HG03196 (cell line): ENCODE results near the gene SNX14.
A peak's percentile ranks its signal among the peaks of the same experiment; 100 is the strongest.

Source experiments
- ATAC-seq: cut with Tn5 transposase; IDR thresholded peaks from one replicate; pipeline ENCODE4 v1.9.1; 2021; ENCODE audit not compliant: unreplicated experiment

Gene SNX14

GRCh38 chr6:85465762-85466161, 127.9 kb downstream of the SNX14 start:
- no peak for ATAC-seq

- ATAC-seq, result no peak
Observed at GRCh38 chr6:85464722-85465150, 128.9 kb downstream of the SNX14 start.

DNA sequence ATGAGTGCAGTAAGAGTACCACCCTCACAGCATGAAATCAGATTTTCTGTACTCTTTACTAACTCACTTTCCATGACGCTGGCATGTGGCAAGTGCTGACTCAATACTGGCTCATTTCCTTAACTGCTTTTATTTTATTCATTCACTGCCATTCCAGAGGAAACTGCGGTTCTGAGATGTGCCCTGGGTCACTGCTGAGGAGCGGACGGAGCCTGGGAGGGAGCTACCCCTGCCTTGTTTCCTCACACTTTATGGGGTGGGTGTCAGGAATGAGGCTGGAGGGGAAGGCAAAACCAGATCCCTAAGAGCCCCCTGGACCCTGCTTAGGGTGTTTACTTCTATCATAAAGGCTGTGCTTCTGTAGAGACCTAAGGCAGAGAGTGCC, 129.4 kb downstream of the SNX14 start:
- no peak for ATAC-seq

DNA sequence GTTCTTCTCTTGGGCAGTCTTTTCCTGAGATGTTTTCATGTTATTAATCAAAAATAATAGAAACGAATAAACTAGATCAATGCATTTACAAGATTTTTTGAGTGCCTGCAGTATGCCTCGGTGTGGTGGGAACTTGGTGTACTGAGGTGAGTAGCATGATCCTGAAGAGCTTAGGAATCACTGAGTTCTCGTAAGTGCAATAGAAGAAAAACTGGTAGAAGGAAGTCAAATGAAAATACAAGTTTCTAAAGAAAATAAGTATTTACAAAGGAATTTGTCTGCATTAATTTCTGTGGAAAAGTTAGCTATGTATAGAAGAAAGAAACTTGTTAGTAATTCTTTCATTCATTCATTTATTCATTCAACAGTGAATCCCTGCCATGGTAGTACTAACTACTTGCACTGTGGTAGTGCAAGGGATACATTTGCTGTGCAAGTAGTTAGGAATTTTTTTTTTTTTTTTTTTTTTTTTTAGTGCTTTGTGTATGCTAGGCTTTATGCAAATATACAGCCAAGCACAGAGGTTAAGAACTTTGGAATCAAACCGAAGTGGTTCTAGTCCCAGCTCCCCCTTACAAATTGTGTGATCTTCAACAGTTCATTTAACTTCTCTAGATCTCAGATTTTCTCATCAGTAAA, 129.9 kb downstream of the SNX14 start:
- ATAC-seq, result no peak

GRCh38 chr6:85462673-85463072, 131.0 kb downstream of the SNX14 start:
- ATAC-seq, result no peak

- ATAC-seq, result peak; percentile 8
Observed at GRCh38 chr6:85461798-85462170, 131.9 kb downstream of the SNX14 start.

GRCh38 chr6:85460921-85461797, 132.5 kb downstream of the SNX14 start:
- peak; percentile 67 for ATAC-seq

GRCh38 chr6:85460154-85460920, 133.3 kb downstream of the SNX14 start:
- no peak for ATAC-seq

GRCh38 chr6:85459224-85459901, 134.3 kb downstream of the SNX14 start:
- ATAC-seq, result no peak

GRCh38 chr6:85458782-85459181, 134.9 kb downstream of the SNX14 start:
- no peak for ATAC-seq

DNA sequence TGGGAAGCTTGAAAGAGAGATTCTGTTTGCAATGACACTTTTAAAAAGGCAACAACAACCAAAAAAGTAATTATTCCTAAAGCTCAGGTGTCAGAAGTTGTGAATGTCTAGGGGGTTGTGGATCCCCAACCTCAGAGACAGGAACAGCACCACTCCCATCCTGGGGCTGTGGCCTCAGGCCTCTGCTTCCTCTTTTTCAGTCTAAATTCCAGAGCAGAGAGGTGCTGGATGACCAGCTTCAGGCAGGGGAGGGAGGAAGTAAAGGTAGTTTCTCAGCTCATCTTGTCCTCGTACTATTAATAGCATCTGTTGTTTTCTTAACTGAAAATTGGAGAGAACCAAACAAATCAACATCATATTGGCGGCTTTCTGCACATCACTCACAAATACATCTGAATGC, 135.5 kb downstream of the SNX14 start:
- ATAC-seq, result no peak

- ATAC-seq, result no peak
Observed at GRCh38 chr6:85456782-85457181, 136.9 kb downstream of the SNX14 start.
